K562 (cell line): Measurements from ENCODE around the gene TMEM217. TPM values are rescaled to one million over a fixed set of nuclear protein-coding genes. Genes with fewer than 3 reads are reported as not detected.

ENCODE experiments used
- ATF6 ChIP-seq: sonication (generic); formaldehyde crosslinking; IDR thresholded peaks from 2 replicates; pipeline ENCODE4 v1.4.0; 2020; ENCODE audit warnings: mild to moderate bottlenecking, missing genetic modification reagents
- E2F4 ChIP-seq: sonication (generic); formaldehyde crosslinking; IDR thresholded peaks from 2 replicates; pipeline ENCODE4 v1.8.0; 2022; ENCODE audit warnings: mild to moderate bottlenecking, low read depth, missing genetic modification reagents
- GATA2 ChIP-seq: sonication (generic); formaldehyde crosslinking; IDR thresholded peaks from 2 replicates; pipeline ENCODE4 v1.4.0; 2020; ENCODE audit warnings: mild to moderate bottlenecking, missing genetic modification reagents
- HINFP ChIP-seq: fragments of 450-650 bp; conservative IDR thresholded peaks from 2 replicates; pipeline ENCODE4 v1.6.1; 2016; ENCODE audit warnings: missing genetic modification characterization, low read depth, mild to moderate bottlenecking, control low read depth, missing compliant biosample characterization
- ILF3 ChIP-seq: fragments of 450-650 bp; IDR thresholded peaks from 2 replicates; pipeline ENCODE4 v1.6.1; 2018; ENCODE audit warnings: antibody characterized with exemption, mild to moderate bottlenecking, moderate library complexity, borderline replicate concordance
- JUNB ChIP-seq: fragments of 450-650 bp; formaldehyde crosslinking; conservative IDR thresholded peaks from 2 replicates; pipeline ENCODE4 v1.4.0; 2020; ENCODE audit warnings: mild to moderate bottlenecking
- MXD1 ChIP-seq: fragments of 250-450 bp; sonication (Bioruptor Pico); IDR thresholded peaks from 2 replicates; pipeline ENCODE4 v1.8.0; 2021; ENCODE audit warnings: borderline replicate concordance, mild to moderate bottlenecking, moderate library complexity; ENCODE audit not compliant: poor library complexity, severe bottlenecking
- NFXL1 ChIP-seq: fragments of 450-650 bp; formaldehyde crosslinking; IDR thresholded peaks from 2 replicates; pipeline ENCODE4 v1.4.0; 2021; ENCODE audit warnings: mild to moderate bottlenecking
- NR2F6 ChIP-seq: fragments of 450-650 bp; formaldehyde crosslinking; IDR thresholded peaks from 2 replicates; pipeline ENCODE4 v1.4.0; 2020; ENCODE audit warnings: mild to moderate bottlenecking
- PTBP1 ChIP-seq: fragments of 200-400 bp; formaldehyde crosslinking; IDR thresholded peaks from 2 replicates; pipeline ENCODE4 v1.6.1; 2017; ENCODE audit warnings: low read depth, low read length
- TAF1 ChIP-seq: IDR thresholded peaks from 2 replicates; pipeline ENCODE4 v1.6.1; 2011; ENCODE audit warnings: mild to moderate bottlenecking, low read length, moderate library complexity; ENCODE audit not compliant: insufficient read depth, control insufficient read depth, severe bottlenecking; ENCODE audit errors: extremely low read depth
- ZBED1 ChIP-seq: IDR thresholded peaks from 2 replicates; pipeline ENCODE4 v1.6.1; 2014
- ZBTB49 ChIP-seq: sonication (generic); formaldehyde crosslinking; IDR thresholded peaks from 2 replicates; pipeline ENCODE4 v1.8.0; 2022; ENCODE audit warnings: missing genetic modification reagents, mild to moderate bottlenecking, borderline replicate concordance
- ZNF12 ChIP-seq: sonication (generic); formaldehyde crosslinking; IDR thresholded peaks from 2 replicates; pipeline ENCODE4 v1.4.0; 2020; ENCODE audit warnings: mild to moderate bottlenecking, missing genetic modification reagents
- ZNF282 ChIP-seq: sonication (generic); formaldehyde crosslinking; IDR thresholded peaks from 2 replicates; pipeline ENCODE4 v1.8.1; 2023; ENCODE audit warnings: missing genetic modification reagents
- polyA plus RNA-seq, 8 experiments: library from polyadenylated mRNA; depleted of rRNA in 4 of 8; stranded (reverse) in 5 of 8; unstranded in 3 of 8; fragments of >200 nt; fragmentation: Nextera tagmentation in 2 of 8; fragmentation: Illumina TruSeq in 1 of 8; extraction: Ambion mirVana in 2 of 8; extraction: Trizol in 1 of 8; gene quantifications; 2 replicates each; pipeline versions ENCODE4 v1.2.1 to v1.2.3, GENCODE V29; 2011 to 2014; ENCODE audit warnings: inconsistent platforms in 1 of 8, missing spikeins in 1 of 8
- total RNA-seq, 7 experiments: library from RNA; depleted of rRNA in 6 of 7; stranded (reverse); fragments of >200 nt in 6 of 7; fragmentation: Illumina TruSeq in 2 of 7; extraction: Trizol in 2 of 7; gene quantifications; 2 replicates each; pipeline versions ENCODE4 v1.2.1 to v1.2.3, GENCODE V29; 2011 to 2021; ENCODE audit warnings: low replicate concordance in 1 of 7

The TMEM217 gene
- total and polyA plus RNA-seq, 9 of the 15 experiments (the other 6 are each of a cell fraction or from before 2014, with no cell fraction given): 1.3 to 8.0 (median 1.9) TPM

- TF ChIP-seq JUNB (CRISPR knock-in tag) (0 out of 2 replicates have a peak, but pooled peaks have one; percentile 12), PTBP1 (no peak), TAF1 (peak; percentile 83), ILF3 (no peak), NR2F6 (CRISPR knock-in tag) (no peak), MXD1 (no peak), ZNF282 (CRISPR knock-in tag) (no peak), HINFP (tag) (peak; percentile 47; the same call in 1 of the 2 replicates), ZNF12 (CRISPR knock-in tag) (no peak), E2F4 (no peak), ATF6 (CRISPR knock-in tag) (no peak), NFXL1 (CRISPR knock-in tag) (peak; percentile 72; the same call in 1 of the 2 replicates), GATA2 (CRISPR knock-in tag) (no peak), ZBED1 (peak; percentile 89; the same call in 1 of the 2 replicates), ZBTB49 (CRISPR knock-in tag) (0 out of 2 replicates have a peak, but pooled peaks have one; percentile 27)
Observed at GRCh38 chr6:37182736-37183590, 75.0 kb downstream of the TMEM217 start (continued).
